GM12878 (cell line): ENCODE results near the gene TCAF1. TPM values are rescaled to one million over a fixed set of nuclear protein-coding genes. Genes with fewer than 3 reads are reported as not detected.

Source experiments
- ATAC-seq: fragments of 200-7000 bp; cut with Tn5 transposase; 3 replicates; pipeline ENCODE4 v1.9.1; 2020; ENCODE audit warnings: mild to moderate bottlenecking, moderate library complexity
- BruUV-seq: library from RNA; stranded (reverse); fragments of 400-500 nt; replicated peaks from 2 replicates; lab custom pipeline; 2021; lab: Mats Ljungman, UMichigan
- CTCF ChIA-PET: fragments of 300-600 bp; sonication (Branson Sonifier 250); formaldehyde crosslinking; extraction: SDS; loops from one replicate; lab custom pipeline; 2021; ENCODE audit warnings: inconsistent platforms; lab: Yijun Ruan, JAX
- POLR2A ChIA-PET: fragments of 350-600 bp; formaldehyde crosslinking; extraction: SDS; loops from one replicate; lab custom pipeline; 2021; ENCODE audit warnings: inconsistent platforms; lab: Charles Lee
- RAD21 ChIA-PET: fragments of 300-600 bp; sonication (Branson Sonifier 250); formaldehyde crosslinking; loops from one replicate; lab custom pipeline; 2023; ENCODE audit warnings: antibody characterized with exemption; ENCODE audit not compliant: unreplicated experiment; lab: Charles Lee
- SMC1A ChIA-PET: fragments of 300-600 bp; sonication (Branson Sonifier 250); formaldehyde crosslinking; loops from one replicate; lab custom pipeline; 2023; ENCODE audit not compliant: unreplicated experiment, uncharacterized antibody; lab: Charles Lee
- DNase-seq: peaks from one replicate; pipeline ENCODE4 v3.0.0-alpha.2; 2011; ENCODE audit warnings: low read depth, low spot score
- FAIRE-seq: peaks from 3 replicates; lab custom pipeline; 2011; peaks lifted over from hg19 to GRCh38; lab: Jason Lieb, UNC
- H2AFZ ChIP-seq: 2 replicates; pipeline ENCODE4 v1.6.0; 2011; ENCODE audit warnings: low read depth, low read length, control low read depth; ENCODE audit not compliant: control insufficient read depth
- H3K27ac ChIP-seq: 2 replicates; pipeline ENCODE4 v1.5.1; 2011; ENCODE audit warnings: control low read depth; ENCODE audit not compliant: control insufficient read depth, insufficient read depth
- H3K27me3 ChIP-seq, 2 experiments: replicated peaks in 1 of 2; 2 replicates each; pipeline versions ENCODE4 v1.6.0 to v1.6.1; 2011; ENCODE audit warnings: low read length in 1 of 2; ENCODE audit not compliant: control insufficient read depth in 2 of 2, insufficient read depth in 2 of 2
- H3K36me3 ChIP-seq, 2 experiments: 2 replicates each; pipeline ENCODE4 v1.5.1; 2011; ENCODE audit warnings: low read length in 1 of 2; ENCODE audit not compliant: control insufficient read depth in 2 of 2, insufficient read depth in 2 of 2
- H3K4me1 ChIP-seq: 2 replicates; pipeline ENCODE4 v1.6.1; 2011; ENCODE audit warnings: mild to moderate bottlenecking, low read length, moderate library complexity, mixed read lengths; ENCODE audit not compliant: control insufficient read depth, insufficient read depth
- H3K4me2 ChIP-seq: 2 replicates; pipeline ENCODE4 v1.6.0; 2011; ENCODE audit warnings: control low read depth; ENCODE audit not compliant: control insufficient read depth, insufficient read depth
- H3K4me3 ChIP-seq: fragments of 200-600 bp; sonication (generic); 2 replicates; pipeline ENCODE4 v1.5.1; 2016
- H3K79me2 ChIP-seq: 2 replicates; pipeline ENCODE4 v1.6.0; 2011; ENCODE audit warnings: low read length; ENCODE audit not compliant: control insufficient read depth, insufficient read depth
- H3K9ac ChIP-seq: 2 replicates; pipeline ENCODE4 v1.8.0; 2011; ENCODE audit warnings: low read length, control low read depth, mixed read lengths; ENCODE audit not compliant: control insufficient read depth, insufficient read depth
- H3K9me3 ChIP-seq: replicated peaks from 3 replicates; pipeline ENCODE4 v1.5.1; 2011; ENCODE audit warnings: mild to moderate bottlenecking, low read length; ENCODE audit not compliant: control insufficient read depth, insufficient read depth
- H4K20me1 ChIP-seq: 2 replicates; pipeline ENCODE4 v1.6.0; 2011; ENCODE audit not compliant: control insufficient read depth, insufficient read depth
- ATF7 ChIP-seq: fragments of 450-650 bp; IDR thresholded peaks from 2 replicates; pipeline ENCODE4 v1.6.1; 2016; ENCODE audit warnings: low read depth, mild to moderate bottlenecking
- CEBPB ChIP-seq, 2 experiments: fragments of 150-350 bp in 1 of 2; IDR thresholded peaks; 2 replicates each; pipeline ENCODE4 v1.6.1; 2012 to 2014; ENCODE audit warnings: low read depth in 2 of 2, low read length in 2 of 2, borderline replicate concordance in 1 of 2, inconsistent platforms in 1 of 2
- CTCF ChIP-seq, 3 experiments: IDR thresholded peaks in 2 of 3; conservative IDR thresholded peaks in 1 of 3; 2 replicates each; pipeline ENCODE4 v1.5.1; 2011; ENCODE audit warnings: low read depth in 3 of 3, low read length in 3 of 3, mild to moderate bottlenecking in 3 of 3, control low read depth in 2 of 3, moderate library complexity in 2 of 3, inconsistent platforms in 1 of 3, mixed read lengths in 1 of 3; ENCODE audit not compliant: control insufficient read depth in 2 of 3, insufficient read depth in 1 of 3; ENCODE audit errors: extremely low read depth in 1 of 3
- ETV6 ChIP-seq, 2 experiments: fragments of 450-650 bp in 1 of 2; IDR thresholded peaks in 1 of 2; conservative IDR thresholded peaks in 1 of 2; 2 replicates each; pipeline ENCODE4 v1.6.1; 2014; ENCODE audit warnings: antibody characterized with exemption in 1 of 2, borderline replicate concordance in 1 of 2, low read depth in 1 of 2, mild to moderate bottlenecking in 1 of 2, moderate library complexity in 1 of 2
- HDGF ChIP-seq: fragments of 450-650 bp; IDR thresholded peaks from 2 replicates; pipeline ENCODE4 v1.6.1; 2016; ENCODE audit warnings: antibody characterized with exemption
- LARP7 ChIP-seq: fragments of 450-650 bp; IDR thresholded peaks from 2 replicates; pipeline ENCODE4 v1.6.1; 2017; ENCODE audit warnings: mild to moderate bottlenecking
- NR2C1 ChIP-seq: fragments of 450-650 bp; IDR thresholded peaks from 2 replicates; pipeline ENCODE4 v1.6.1; 2017; ENCODE audit warnings: antibody characterized with exemption, mild to moderate bottlenecking, moderate library complexity
- SMARCA5 ChIP-seq: fragments of 450-650 bp; IDR thresholded peaks from 2 replicates; pipeline ENCODE4 v1.6.1; 2017; ENCODE audit warnings: mild to moderate bottlenecking
- WGBS: methylation state at CpG from one replicate; pipeline ENCODE4 v1.1.6; 2016; ENCODE audit warnings: low lambda C conversion rate; ENCODE audit not compliant: insufficient replicate concordance, insufficient coverage; ENCODE audit errors: missing lambda C conversion rate; 5-methylcytosine and 5-hydroxymethylcytosine counted together
- in situ Hi-C: fragments of 300-500 bp; cut with MboI; formaldehyde crosslinking; loops from 9 replicates; pipeline ENCODE4 v1.14.3; 2018; ENCODE audit warnings: mixed read lengths
- intact Hi-C: fragments of 100-400 bp; cut with micrococcal nuclease; formaldehyde crosslinking; loops from one replicate; pipeline ENCODE4 v1.14.2; 2022; ENCODE audit not compliant: unreplicated experiment
- polyA plus RNA-seq, 11 experiments: library from polyadenylated mRNA; depleted of rRNA in 4 of 11; unstranded in 6 of 11; stranded (reverse) in 5 of 11; fragments of >200 nt; fragmentation: Nextera tagmentation in 4 of 11; fragmentation: Illumina TruSeq in 1 of 11; extraction: Ambion mirVana in 4 of 11; extraction: Trizol in 1 of 11; gene quantifications; 1 replicate in 1 of 11; 2 replicates in 10 of 11; pipeline versions ENCODE4 v1.2.1 to v1.2.3, GENCODE V29; 2011 to 2016; ENCODE audit warnings: inconsistent platforms in 2 of 11, missing spikeins in 2 of 11, low read depth in 1 of 11
- total RNA-seq, 4 experiments: library from RNA; depleted of rRNA in 3 of 4; stranded (reverse); fragments of >200 nt in 3 of 4; fragmentation: Illumina TruSeq in 1 of 4; extraction: Trizol in 1 of 4; gene quantifications; 2 replicates each; pipeline versions ENCODE4 v1.2.1 to v1.2.3, GENCODE V29; 2013 to 2021

The TCAF1 gene
- total and polyA plus RNA-seq, 10 of the 15 experiments (the other 5 are each of a cell fraction or from before 2014, with no cell fraction given), result 2.2 to 16.3 (median 8.0) TPM

- 62% methylated on average over 3 of the region's 3 CpGs for WGBS
- no peak overlapping the region for H3K4me2 ChIP-seq
- FAIRE-seq, result no peak
- intact Hi-C loops, result no loop called here
- H2AFZ ChIP-seq, result no peak overlapping the region
- no peak overlapping the region for H3K4me3 ChIP-seq
- H3K79me2 ChIP-seq, result no peaks in the 10 kb centered on the region
- TF ChIP-seq CEBPB (IDR thresholded peaks at IDR 0.05; ENCODE audit: borderline replicate concordance in 1 of 2, low read depth in 2 of 2, low read length in 2 of 2), result no peak
- TF ChIP-seq CTCF (IDR thresholded peaks at IDR 0.05 in 2 of 3, conservative IDR thresholded peaks at IDR 0.05 in 1 of 3; ENCODE audit: control insufficient read depth in 2 of 3, extremely low read depth in 1 of 3, insufficient read depth in 1 of 3, low read depth in 3 of 3, low read length in 3 of 3), result no peak
- no peak for TF ChIP-seq NR2C1
- TF ChIP-seq ETV6 (conservative IDR thresholded peaks at IDR 0.05 in 1 of 2, IDR thresholded peaks at IDR 0.05 in 1 of 2; ENCODE audit: borderline replicate concordance in 1 of 2, low read depth in 1 of 2), result no peak
- no peak for TF ChIP-seq ATF7
- TF ChIP-seq SMARCA5, result no peak
- no peak for TF ChIP-seq HDGF
- TF ChIP-seq LARP7, result no peak
- TF ChIP-seq, all 136 proteins: peak for 0
- Histone ChIP-seq H3K27me3 (no peaks in the 10 kb centered on the region), H3K9me3 (no peaks in the 10 kb centered on the region; the same call in 2 of the 3 replicates), H3K27ac (no peak overlapping the region), H4K20me1 (no peaks in the 10 kb centered on the region), H3K9ac (no peak overlapping the region), H3K36me3 (no peaks in the 10 kb centered on the region), H3K4me1 (no peaks in the 10 kb centered on the region)
- DNase-seq, result no peak
- in situ Hi-C loops, result no loop called here
- RAD21 ChIA-PET, result no interaction called here
- CTCF ChIA-PET, result no interaction called here
- POLR2A ChIA-PET, result no interaction called here
- no TSS peak for BruUV-seq
- SMC1A ChIA-PET, result no interaction called here
- ATAC-seq, result no peak
Observed at GRCh38 chr7:143849785-143850479, 52.0 kb downstream of the TCAF1 start.
